Mesothelial cell of epicardium (in vitro differentiated cells): Measurements from ENCODE around the gene PPP1R16B. TPM values are rescaled to one million over a fixed set of nuclear protein-coding genes. Genes with fewer than 3 reads are reported as not detected.

Source experiments
- DNase-seq, 2 experiments: peaks; one replicate each; pipeline ENCODE4 v3.0.0; 2021; ENCODE audit warnings: low spot score in 2 of 2; ENCODE audit not compliant: unreplicated experiment in 2 of 2
- H3K27ac Mint-ChIP-seq: 2 replicates; pipeline ENCODE4 v1.8.0; 2021; ENCODE audit warnings: mixed read lengths
- H3K27me3 Mint-ChIP-seq: 2 replicates; pipeline ENCODE4 v1.8.0; 2021; ENCODE audit warnings: low read depth, mixed read lengths
- H3K36me3 Mint-ChIP-seq: 2 replicates; pipeline ENCODE4 v1.8.0; 2021; ENCODE audit warnings: mixed read lengths
- H3K4me1 Mint-ChIP-seq: 2 replicates; pipeline ENCODE4 v1.8.0; 2021; ENCODE audit warnings: mixed read lengths
- H3K4me3 Mint-ChIP-seq: 2 replicates; pipeline ENCODE4 v1.8.0; 2021; ENCODE audit warnings: mild to moderate bottlenecking, moderate library complexity, mixed read lengths
- H3K9me3 Mint-ChIP-seq: 2 replicates; pipeline ENCODE4 v1.8.0; 2021; ENCODE audit warnings: mixed read lengths
- total RNA-seq: library from RNA; stranded (reverse); gene quantifications from 3 replicates; pipeline ENCODE4 v1.2.1, GENCODE V29; 2021
- TF ChIP-seq, protein P1 (sequence below): fragments of 200-600 bp; sonication (generic); IDR thresholded peaks from one replicate; pipeline ENCODE4 v1.5.0; 2021; ENCODE audit warnings: antibody characterized with exemption; ENCODE audit not compliant: unreplicated experiment

Gene PPP1R16B
- total RNA-seq, 1 donor from 2014 or later = not detected

- Mint-ChIP-seq H3K27me3 (peaks cover 16% of the 10 kb centered on the region), H3K9me3 (no peaks in the 10 kb centered on the region), H3K4me3 (no peak overlapping the region), H3K27ac (no peak overlapping the region), H3K4me1 (no peaks in the 10 kb centered on the region), H3K36me3 (no peaks in the 10 kb centered on the region)
- TF ChIP-seq, protein P1, sequence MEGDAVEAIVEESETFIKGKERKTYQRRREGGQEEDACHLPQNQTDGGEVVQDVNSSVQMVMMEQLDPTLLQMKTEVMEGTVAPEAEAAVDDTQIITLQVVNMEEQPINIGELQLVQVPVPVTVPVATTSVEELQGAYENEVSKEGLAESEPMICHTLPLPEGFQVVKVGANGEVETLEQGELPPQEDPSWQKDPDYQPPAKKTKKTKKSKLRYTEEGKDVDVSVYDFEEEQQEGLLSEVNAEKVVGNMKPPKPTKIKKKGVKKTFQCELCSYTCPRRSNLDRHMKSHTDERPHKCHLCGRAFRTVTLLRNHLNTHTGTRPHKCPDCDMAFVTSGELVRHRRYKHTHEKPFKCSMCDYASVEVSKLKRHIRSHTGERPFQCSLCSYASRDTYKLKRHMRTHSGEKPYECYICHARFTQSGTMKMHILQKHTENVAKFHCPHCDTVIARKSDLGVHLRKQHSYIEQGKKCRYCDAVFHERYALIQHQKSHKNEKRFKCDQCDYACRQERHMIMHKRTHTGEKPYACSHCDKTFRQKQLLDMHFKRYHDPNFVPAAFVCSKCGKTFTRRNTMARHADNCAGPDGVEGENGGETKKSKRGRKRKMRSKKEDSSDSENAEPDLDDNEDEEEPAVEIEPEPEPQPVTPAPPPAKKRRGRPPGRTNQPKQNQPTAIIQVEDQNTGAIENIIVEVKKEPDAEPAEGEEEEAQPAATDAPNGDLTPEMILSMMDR = no peak
- DNase-seq = no peak
These were observed 28.3 kb downstream of the PPP1R16B start for GRCh38 chr20:38833857-38834164.

GRCh38 chr20:38834868-38835267, 29.4 kb downstream of the PPP1R16B start:
- Mint-ChIP-seq H3K9me3 (no peaks in the 10 kb centered on the region), H3K27me3 (peaks cover 21% of the 10 kb centered on the region), H3K36me3 (no peaks in the 10 kb centered on the region), H3K4me1 (no peaks in the 10 kb centered on the region), H3K27ac (no peak overlapping the region), H3K4me3 (no peak overlapping the region)
- DNase-seq = no peak
- TF ChIP-seq, protein P1 = no peak

GRCh38 chr20:38835792-38836191, 30.3 kb downstream of the PPP1R16B start:
- TF ChIP-seq, protein P1 = no peak
- H3K9me3 Mint-ChIP-seq = no peaks in the 10 kb centered on the region
- peaks cover 3% of the 10 kb centered on the region for H3K4me1 Mint-ChIP-seq
- peaks cover 27% of the 10 kb centered on the region for H3K27me3 Mint-ChIP-seq
- no peak overlapping the region for H3K27ac Mint-ChIP-seq
- H3K4me3 Mint-ChIP-seq = no peak overlapping the region
- no peak for DNase-seq
- H3K36me3 Mint-ChIP-seq = no peaks in the 10 kb centered on the region

GRCh38 chr20:38836991-38837390, 31.5 kb downstream of the PPP1R16B start:
- Mint-ChIP-seq H3K4me3 (no peak overlapping the region), H3K27ac (no peak overlapping the region), H3K4me1 (peaks cover 3% of the 10 kb centered on the region), H3K9me3 (no peaks in the 10 kb centered on the region), H3K36me3 (no peaks in the 10 kb centered on the region), H3K27me3 (peaks cover 26% of the 10 kb centered on the region)
- no peak for DNase-seq
- TF ChIP-seq, protein P1 = no peak

GRCh38 chr20:38838326-38838725, 32.8 kb downstream of the PPP1R16B start:
- Mint-ChIP-seq H3K27me3 (peaks cover 21% of the 10 kb centered on the region), H3K4me1 (peaks cover 3% of the 10 kb centered on the region), H3K9me3 (no peaks in the 10 kb centered on the region), H3K36me3 (no peaks in the 10 kb centered on the region), H3K27ac (no peak overlapping the region), H3K4me3 (no peak overlapping the region)
- DNase-seq = no peak
- TF ChIP-seq, protein P1 = no peak

- H3K27ac Mint-ChIP-seq = no peak overlapping the region
- no peak overlapping the region for H3K4me3 Mint-ChIP-seq
- DNase-seq = no peak
- H3K4me1 Mint-ChIP-seq = peaks cover 3% of the 10 kb centered on the region
- no peaks in the 10 kb centered on the region for H3K36me3 Mint-ChIP-seq
- TF ChIP-seq, protein P1 = no peak
- H3K9me3 Mint-ChIP-seq = no peaks in the 10 kb centered on the region
- H3K27me3 Mint-ChIP-seq = peaks cover 23% of the 10 kb centered on the region
These were observed 34.1 kb downstream of the PPP1R16B start for GRCh38 chr20:38839563-38839962.
